ENCODE results near the gene BRPF3.
"Not testable (repeated sequence)": the region's sequence is repeated elsewhere in the genome, so short reads cannot be mapped to it uniquely, and the experiment has no call there.

BRPF3 gene

GRCh38 chr6:36200998-36201596 is 4.6 kb downstream of the BRPF3 start:
- no peak for DNase-seq (ENCODE audit: low spot score)

GRCh38 chr6:36201612-36202011 is 5.1 kb downstream of the BRPF3 start:
- no peak for DNase-seq (ENCODE audit: low spot score)

- DNase-seq (ENCODE audit: low spot score) = no peak
Observed at GRCh38 chr6:36202101-36202500, 5.6 kb downstream of the BRPF3 start.

GRCh38 chr6:36204068-36204753 is 7.7 kb downstream of the BRPF3 start:
- DNase-seq (ENCODE audit: low spot score) = no peak

- DNase-seq (ENCODE audit: low spot score) = no peak
Observed at GRCh38 chr6:36207155-36207554, 10.6 kb downstream of the BRPF3 start.

- no peak for DNase-seq (ENCODE audit: low spot score)
Observed at GRCh38 chr6:36209606-36210005, 13.1 kb downstream of the BRPF3 start.

- DNase-seq (ENCODE audit: low spot score) = no peak
Observed at GRCh38 chr6:36210182-36210581, 13.6 kb downstream of the BRPF3 start.

GRCh38 chr6:36210886-36211595 is 14.5 kb downstream of the BRPF3 start:
- no peak for DNase-seq (ENCODE audit: low spot score)

- DNase-seq (ENCODE audit: low spot score) = no peak
Observed at GRCh38 chr6:36216559-36216958, 20.0 kb downstream of the BRPF3 start.

- no peak for DNase-seq (ENCODE audit: low spot score)
Observed at GRCh38 chr6:36217188-36217587, 20.6 kb downstream of the BRPF3 start.

GRCh38 chr6:36217946-36218345 is 21.4 kb downstream of the BRPF3 start:
- DNase-seq (ENCODE audit: low spot score) = no peak

GRCh38 chr6:36218516-36218915 is 22.0 kb downstream of the BRPF3 start:
- not testable (repeated sequence) for DNase-seq (ENCODE audit: low spot score)

GRCh38 chr6:36219081-36219480 is 22.5 kb downstream of the BRPF3 start:
- DNase-seq (ENCODE audit: low spot score) = no peak

GRCh38 chr6:36220226-36220625 is 23.7 kb downstream of the BRPF3 start:
- no peak for DNase-seq (ENCODE audit: low spot score)

- DNase-seq (ENCODE audit: low spot score) = no peak
Observed at GRCh38 chr6:36221674-36222073, 25.1 kb downstream of the BRPF3 start.

GRCh38 chr6:36222924-36223323 is 26.4 kb downstream of the BRPF3 start:
- DNase-seq (ENCODE audit: low spot score) = no peak

GRCh38 chr6:36223706-36224105 is 27.2 kb downstream of the BRPF3 start:
- DNase-seq (ENCODE audit: low spot score) = no peak

- no peak for DNase-seq (ENCODE audit: low spot score)
Observed at GRCh38 chr6:36224918-36225461, 28.4 kb downstream of the BRPF3 start.

- DNase-seq (ENCODE audit: low spot score) = no peak
Observed at GRCh38 chr6:36226438-36227047, 30.0 kb downstream of the BRPF3 start.

- DNase-seq (ENCODE audit: low spot score) = no peak
Observed at GRCh38 chr6:36227379-36228228, 31.1 kb downstream of the BRPF3 start.

GRCh38 chr6:36229223-36229622 is 32.7 kb downstream of the BRPF3 start:
- no peak for DNase-seq (ENCODE audit: low spot score)

- DNase-seq (ENCODE audit: low spot score) = no peak
Observed at GRCh38 chr6:36230371-36230770, 33.8 kb downstream of the BRPF3 start.

Data from HuH-7.5 (cell line).